HG02763 (cell line): ENCODE results near the gene TIA1.
"Not testable (repeated sequence)": the region's sequence is repeated elsewhere in the genome, so short reads cannot be mapped to it uniquely, and the experiment has no call there.

Source experiments
- ATAC-seq: cut with Tn5 transposase; IDR thresholded peaks from one replicate; pipeline ENCODE4 v1.9.1; 2021; ENCODE audit warnings: mild to moderate bottlenecking, moderate library complexity; ENCODE audit not compliant: unreplicated experiment

The TIA1 gene, protein sequence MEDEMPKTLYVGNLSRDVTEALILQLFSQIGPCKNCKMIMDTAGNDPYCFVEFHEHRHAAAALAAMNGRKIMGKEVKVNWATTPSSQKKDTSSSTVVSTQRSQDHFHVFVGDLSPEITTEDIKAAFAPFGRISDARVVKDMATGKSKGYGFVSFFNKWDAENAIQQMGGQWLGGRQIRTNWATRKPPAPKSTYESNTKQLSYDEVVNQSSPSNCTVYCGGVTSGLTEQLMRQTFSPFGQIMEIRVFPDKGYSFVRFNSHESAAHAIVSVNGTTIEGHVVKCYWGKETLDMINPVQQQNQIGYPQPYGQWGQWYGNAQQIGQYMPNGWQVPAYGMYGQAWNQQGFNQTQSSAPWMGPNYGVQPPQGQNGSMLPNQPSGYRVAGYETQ

GRCh38 chr2:70248181-70248847 is at the start of gene TIA1:
Gene TIA1, minus strand, starts transcription at chr2:70248628. Its CDS starts 198 bp downstream, at chr2:70248430.
- ATAC-seq: peak; percentile 97

GRCh38 chr2:70297828-70298227 is 49.4 kb upstream of the TIA1 start:
- not testable (repeated sequence) for ATAC-seq

- ATAC-seq: no peak
Observed at GRCh38 chr2:70283500-70284191, 35.2 kb upstream of the TIA1 start.

DNA sequence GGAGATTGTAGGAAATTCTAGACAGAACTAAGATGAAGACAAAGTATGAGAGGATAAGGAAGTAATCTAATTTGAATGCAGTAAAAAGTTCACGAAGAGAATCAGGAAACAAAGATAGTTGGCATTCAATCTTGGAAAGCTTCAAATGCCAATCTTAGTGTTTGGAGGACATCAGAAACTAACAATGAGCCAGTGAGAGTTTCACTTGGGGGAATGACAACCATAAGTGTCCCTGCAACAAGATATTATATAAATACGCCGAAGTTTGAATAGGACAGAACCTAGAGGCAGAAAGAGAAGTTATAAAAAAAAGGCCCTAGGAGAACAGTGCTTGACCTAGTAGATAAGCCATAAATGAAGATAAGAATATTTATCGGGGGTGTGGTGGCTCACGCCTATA is 34.0 kb upstream of the TIA1 start:
- no peak for ATAC-seq

GRCh38 chr2:70280242-70280798 is 31.9 kb upstream of the TIA1 start:
- no peak for ATAC-seq

DNA sequence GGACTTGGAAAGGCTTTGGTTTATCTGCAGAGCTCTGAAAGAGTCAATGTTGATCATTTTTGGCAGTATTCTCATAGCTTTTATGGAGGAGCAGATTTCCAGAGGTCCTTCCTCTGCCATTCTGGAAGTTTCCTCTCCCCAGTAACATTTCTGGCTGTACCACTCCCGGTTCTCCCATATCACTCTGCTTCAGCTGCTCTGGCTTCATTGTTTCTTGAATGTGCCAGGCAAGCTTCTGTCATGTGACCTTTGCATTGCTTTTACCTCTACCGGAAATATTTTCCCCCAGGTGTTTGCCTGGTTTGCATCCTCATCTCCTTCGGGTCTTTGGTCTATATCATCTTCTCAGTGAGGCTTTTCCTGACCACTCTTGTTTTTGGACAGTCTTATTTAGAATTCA is 21.9 kb upstream of the TIA1 start:
- ATAC-seq: no peak

GRCh38 chr2:70269422-70270302 is 21.2 kb upstream of the TIA1 start:
- not testable (repeated sequence) for ATAC-seq

GRCh38 chr2:70266925-70267324 is 18.5 kb upstream of the TIA1 start:
- ATAC-seq: not testable (repeated sequence)

- ATAC-seq: no peak
Observed at GRCh38 chr2:70261501-70261900, 13.1 kb upstream of the TIA1 start.

DNA sequence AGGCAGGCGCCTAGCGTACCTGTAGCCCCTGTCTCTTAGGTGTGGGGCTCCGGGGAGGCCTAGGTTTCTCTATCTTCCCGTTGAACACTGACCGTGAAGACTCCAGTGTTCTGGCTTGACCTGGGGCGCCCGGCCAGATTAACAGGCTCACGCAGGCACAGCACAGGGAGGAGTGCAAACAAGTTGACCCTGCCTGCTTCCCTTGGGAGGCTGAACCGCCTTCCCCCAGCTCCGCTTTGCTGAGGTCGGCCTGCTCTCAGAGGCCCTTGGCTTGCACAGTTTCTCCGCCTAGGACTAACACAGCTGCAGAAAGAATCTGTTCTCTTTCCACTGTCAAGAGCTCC is 10.1 kb upstream of the TIA1 start:
- ATAC-seq: peak; percentile 12

DNA sequence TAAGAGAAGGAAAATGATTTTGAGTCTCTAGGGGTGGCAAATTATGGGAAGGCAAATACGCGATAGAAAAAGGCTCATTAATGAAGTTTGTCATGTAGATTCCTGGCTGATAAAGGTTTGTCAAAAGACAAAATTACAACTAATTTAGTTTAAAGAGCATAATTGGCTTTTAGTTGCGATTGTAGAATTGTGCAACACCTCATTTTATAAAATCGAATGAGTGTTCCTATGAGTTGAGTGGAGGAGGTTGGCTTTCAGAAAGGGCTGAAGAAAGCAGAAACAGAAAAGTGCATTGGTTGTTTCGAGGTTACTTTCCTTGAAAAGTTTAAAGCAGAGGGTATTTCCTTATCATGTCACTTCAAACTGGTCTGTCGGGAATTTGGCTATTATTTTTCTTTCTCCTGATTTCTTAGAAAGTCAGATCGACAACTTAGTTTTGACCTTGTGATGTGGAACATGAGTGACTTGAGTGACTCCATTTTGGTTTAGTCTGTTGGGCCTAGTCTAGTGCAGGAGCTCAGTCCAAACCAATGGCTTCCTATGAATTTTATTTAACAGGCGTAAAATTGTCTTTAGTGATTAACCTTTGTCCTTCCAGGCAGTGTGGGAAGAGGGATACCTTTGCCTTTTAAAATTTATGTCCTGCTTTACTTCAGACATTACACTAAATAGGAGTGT is 7.3 kb upstream of the TIA1 start:
- no peak for ATAC-seq

DNA sequence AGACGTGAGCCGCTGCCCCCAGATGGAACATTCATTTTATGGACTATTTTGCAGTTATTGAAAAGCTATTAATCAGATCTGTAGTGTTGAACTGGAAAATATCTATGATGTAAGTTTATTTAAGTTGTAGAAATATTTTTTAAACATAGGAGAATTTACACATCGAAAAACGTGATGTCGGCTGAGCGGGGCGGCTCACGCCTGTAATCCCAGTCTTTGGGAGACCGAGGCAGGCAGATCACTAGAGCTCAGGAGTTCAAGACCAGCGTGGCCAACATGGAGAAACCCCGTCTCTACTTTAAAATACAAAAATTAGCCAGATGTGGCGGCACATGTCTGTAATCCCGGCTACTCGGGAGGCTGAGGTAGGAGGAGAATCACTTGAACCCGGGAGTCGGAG is 2.0 kb upstream of the TIA1 start:
- no peak for ATAC-seq

- no peak for ATAC-seq
Observed at GRCh38 chr2:70247364-70248180, 856 bp downstream of the TIA1 start.

DNA sequence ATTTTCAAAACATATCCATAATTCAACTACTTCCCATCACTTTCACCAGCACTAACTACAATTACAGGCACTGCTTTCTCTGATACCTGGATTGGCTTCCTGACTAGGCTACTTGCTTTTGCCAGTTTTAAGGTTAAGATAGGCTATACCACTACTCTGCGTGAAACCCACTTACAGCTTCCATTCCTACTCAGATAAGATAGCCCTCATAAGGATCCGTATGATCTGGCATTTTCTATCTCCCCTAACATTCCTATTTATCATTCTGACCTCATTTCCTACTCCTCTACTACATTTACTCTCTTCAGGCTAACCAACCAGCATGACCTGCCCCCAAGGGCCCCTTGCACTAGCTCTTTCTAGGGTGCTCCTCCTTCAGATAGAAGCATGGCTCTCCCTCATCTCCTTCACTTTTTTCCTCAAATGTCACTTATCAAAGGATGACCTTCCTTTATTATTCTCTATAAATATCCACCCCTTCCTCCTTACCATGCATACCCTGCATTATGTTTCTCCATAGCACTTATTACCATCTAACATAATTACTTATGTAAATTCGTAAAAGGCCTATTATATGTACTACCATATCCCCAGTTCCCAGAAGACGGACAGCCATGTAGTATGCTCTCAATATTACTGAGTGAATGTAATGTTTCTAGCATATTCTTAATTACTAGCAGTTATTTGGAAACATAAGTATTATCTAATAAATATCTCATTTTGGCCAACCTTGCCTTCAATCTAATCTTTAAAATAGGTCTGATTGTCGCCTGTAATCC is 4.4 kb downstream of the TIA1 start:
- no peak for ATAC-seq

GRCh38 chr2:70242552-70242951 is 5.9 kb downstream of the TIA1 start:
- no peak for ATAC-seq

DNA sequence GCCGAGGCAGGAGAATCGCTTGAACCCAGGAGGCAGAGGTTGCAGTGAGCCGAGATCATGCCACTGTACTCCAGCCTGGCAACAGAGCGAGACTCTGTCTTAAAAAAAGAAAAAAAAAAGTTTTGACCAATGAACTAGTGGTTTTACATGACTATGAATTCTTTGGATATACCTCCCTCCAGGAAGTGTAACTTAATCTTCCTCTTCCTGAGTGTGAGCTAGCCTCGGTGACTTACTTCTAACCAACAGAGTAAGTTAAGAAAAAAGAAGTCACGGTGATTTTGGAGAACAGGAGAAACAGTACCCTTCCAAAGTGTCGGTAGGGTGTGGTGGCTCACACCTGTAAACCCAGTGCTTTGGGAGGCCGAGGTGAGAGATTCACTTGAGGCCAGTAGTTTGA is 7.1 kb downstream of the TIA1 start:
- ATAC-seq: no peak

DNA sequence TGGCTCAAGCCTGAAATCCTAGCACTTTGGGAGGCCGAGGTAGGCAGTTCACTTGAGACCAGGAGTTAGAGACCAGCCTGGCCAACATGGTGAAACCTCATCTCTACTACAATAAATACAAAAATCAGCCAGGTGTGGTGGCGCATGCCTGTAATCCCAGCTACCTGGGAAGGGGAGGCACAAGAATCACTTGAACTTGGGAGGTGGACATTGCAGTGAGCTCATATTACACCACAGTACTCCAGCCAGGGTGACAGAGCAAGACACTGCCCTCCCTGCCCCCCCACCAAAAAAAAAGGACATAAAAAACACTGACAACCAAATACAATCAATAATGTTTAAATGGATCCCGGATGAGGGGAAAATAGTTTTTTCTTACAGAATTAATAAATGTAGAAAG is 7.8 kb downstream of the TIA1 start:
- ATAC-seq: no peak

GRCh38 chr2:70233926-70234325 is 14.5 kb downstream of the TIA1 start:
- ATAC-seq: no peak
